Sigmoid colon (tissue), 7 donors: ENCODE measurements around the gene UBQLN1. TPM values are rescaled to one million over a fixed set of nuclear protein-coding genes. Genes with fewer than 3 reads are reported as not detected.

ENCODE experiments used
- DNase-seq: peaks from one replicate; pipeline ENCODE4 v3.0.0-alpha.2; 2019
- H3K27ac ChIP-seq, 4 donors: fragments of 200-600 bp; sonication (generic); one replicate each; pipeline ENCODE4 v1.5.1; 2016 to 2019; ENCODE audit warnings: mild to moderate bottlenecking in 1 of 4
- H3K27me3 ChIP-seq, 3 donors: fragments of 200-600 bp; sonication (generic); one replicate each; pipeline ENCODE4 v1.5.1; 2019; ENCODE audit warnings: mild to moderate bottlenecking in 1 of 3
- H3K36me3 ChIP-seq, 4 donors: fragments of 200-600 bp; sonication (generic); one replicate each; pipeline ENCODE4 v1.5.1; 2016 to 2019
- H3K4me1 ChIP-seq, 4 donors: fragments of 200-600 bp; sonication (generic); one replicate each; pipeline ENCODE4 v1.5.1; 2017 to 2019
- H3K4me3 ChIP-seq, 4 donors: fragments of 200-600 bp; sonication (generic); one replicate each; pipeline ENCODE4 v1.5.1; 2017 to 2019; ENCODE audit warnings: mild to moderate bottlenecking in 2 of 4, moderate library complexity in 1 of 4
- H3K9me3 ChIP-seq, 4 donors: fragments of 200-600 bp in 3 of 4; sonication (generic) in 3 of 4; one replicate each; pipeline versions ENCODE4 v1.5.1 to v1.6.1; 2013 to 2019
- CTCF ChIP-seq, 4 experiments: fragments of 450-650 bp in 3 of 4; fragments of 200-600 bp in 1 of 4; IDR thresholded peaks; one replicate each; pipeline ENCODE4 v1.5.1; 2016 to 2019; ENCODE audit warnings: antibody characterized with exemption in 4 of 4, mild to moderate bottlenecking in 3 of 4, moderate library complexity in 2 of 4
- EP300 ChIP-seq, 4 donors: sonication (generic); formaldehyde crosslinking; IDR thresholded peaks; one replicate each; pipeline ENCODE4 v1.6.1; 2017; ENCODE audit warnings: antibody characterized with exemption in 4 of 4
- POLR2A ChIP-seq, 2 donors: fragments of 450-650 bp; IDR thresholded peaks; one replicate each; pipeline ENCODE4 v1.6.1; 2016; ENCODE audit warnings: antibody characterized with exemption in 2 of 2, mild to moderate bottlenecking in 2 of 2, moderate library complexity in 2 of 2
- POLR2AphosphoS5 ChIP-seq, 4 donors: sonication (generic); formaldehyde crosslinking; IDR thresholded peaks; one replicate each; pipeline ENCODE4 v1.6.1; 2017; ENCODE audit warnings: antibody characterized with exemption in 4 of 4
- WGBS, 2 donors: extraction: QIAGEN DNeasy Blood & Tissue Kit; methylation state at CpG; one replicate each; pipeline ENCODE4 v1.1.7; 2013; 5-methylcytosine and 5-hydroxymethylcytosine counted together
- intact Hi-C: fragments of 100-400 bp; cut with DNase I; formaldehyde crosslinking; loops from one replicate; pipeline ENCODE4 v1.15.1; 2023
- polyA plus RNA-seq, 3 donors: library from polyadenylated mRNA; stranded (reverse); fragments of 200-250 nt; gene quantifications; one replicate each; pipeline ENCODE4 v1.2.3, GENCODE V29; 2013
- total RNA-seq, 4 donors: library from RNA; depleted of rRNA; stranded (reverse); fragments of >200 nt; gene quantifications; one replicate each; pipeline ENCODE4 v1.1.0, GENCODE V29; 2016
- donor health status: healthy with polysubstance abuse.
- donor health status: Bipolar disorder and iron deficiency.
- donor health status: healthy.

UBQLN1 gene
- total and polyA plus RNA-seq, 7 donors, result 33.0 to 113 (median 96.1) TPM

DNA sequence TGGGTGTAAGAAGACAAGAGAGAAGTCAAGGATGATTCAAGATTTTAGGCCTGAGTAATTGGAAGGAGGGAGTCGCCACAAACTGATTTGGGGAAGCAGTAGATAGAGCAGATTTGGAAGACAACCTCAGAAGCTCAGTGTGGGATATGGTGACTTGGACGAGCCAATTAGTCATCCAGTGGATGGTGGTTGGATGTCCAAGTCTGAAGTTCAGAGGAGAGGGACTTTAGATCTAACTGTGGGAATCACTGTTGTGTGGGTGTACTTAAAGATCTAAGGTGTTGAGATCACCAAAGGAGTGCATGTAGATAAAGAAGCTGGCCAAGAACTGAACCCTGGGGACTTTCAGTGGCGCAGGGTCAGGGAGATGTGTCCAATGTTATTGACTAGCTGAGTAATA lies 82.6 kb downstream of the UBQLN1 start:
- TF ChIP-seq EP300 (IDR thresholded peaks at IDR 0.05), result no peak
- no peak for TF ChIP-seq POLR2AphosphoS5 (IDR thresholded peaks at IDR 0.05)
- TF ChIP-seq CTCF (IDR thresholded peaks at IDR 0.05), result no peak
- no peak for TF ChIP-seq POLR2A (IDR thresholded peaks at IDR 0.05)
- no peaks in the 10 kb centered on the region for H3K9me3 ChIP-seq
- H3K4me3 ChIP-seq, result no peak overlapping the region
- H3K4me1 ChIP-seq, result peaks cover 0 to 17% (median 6%) of the 10 kb centered on the region in 4 donors
- intact Hi-C loops, result loop anchor here (2.0 kb wide), 1 partner anchor 22 kb away; no protein-coding TSS in a partner anchor
- H3K36me3 ChIP-seq, result peaks cover 0 to 17% (median 0%) of the 10 kb centered on the region in 4 donors
- H3K27ac ChIP-seq, result no peak overlapping the region
- no peak for DNase-seq
- no peaks in the 10 kb centered on the region for H3K27me3 ChIP-seq
- WGBS, 2 donors, result 89 to 90% methylated on average over 3 of the region's 3 CpGs

GRCh38 chr9:83623679-83624076 lies 84.1 kb downstream of the UBQLN1 start:
- no peak for DNase-seq
- WGBS, 2 donors, result 4 to 8% methylated on average over 5 of the region's 5 CpGs
- intact Hi-C loops, result loop anchor here (2.0 to 5.0 kb wide), 4 partner anchors 23 to 289 kb away; partner anchors contain the start of genes GKAP1 and UBQLN1
- peaks cover 0 to 10% (median 0%) of the 10 kb centered on the region in 4 donors for H3K36me3 ChIP-seq
- TF ChIP-seq EP300 (IDR thresholded peaks at IDR 0.05), result no peak
- TF ChIP-seq CTCF (IDR thresholded peaks at IDR 0.05), result no peak
- TF ChIP-seq POLR2AphosphoS5 (IDR thresholded peaks at IDR 0.05), result no peak
- no peak for TF ChIP-seq POLR2A (IDR thresholded peaks at IDR 0.05)
- H3K9me3 ChIP-seq, result no peaks in the 10 kb centered on the region
- peaks cover 0 to 17% (median 6%) of the 10 kb centered on the region in 4 donors for H3K4me1 ChIP-seq
- H3K4me3 ChIP-seq, result peak overlapping the region; percentile 69 to 86 (median 75)
- H3K27ac ChIP-seq, result peak overlapping the region; percentile 86 to 90 (median 88)
- H3K27me3 ChIP-seq, result no peaks in the 10 kb centered on the region

- intact Hi-C loops, result loop anchor here (2.0 to 5.0 kb wide), 3 partner anchors 84 to 289 kb away; partner anchors contain the start of genes GKAP1 and UBQLN1
Measured at GRCh38 chr9:83622939-83623678, 84.6 kb downstream of the UBQLN1 start, which contains the start of gene IDNK. Gene IDNK (plus strand): TSS chr9:83623143. CDS start chr9:83623172, 29 bp downstream.

DNA sequence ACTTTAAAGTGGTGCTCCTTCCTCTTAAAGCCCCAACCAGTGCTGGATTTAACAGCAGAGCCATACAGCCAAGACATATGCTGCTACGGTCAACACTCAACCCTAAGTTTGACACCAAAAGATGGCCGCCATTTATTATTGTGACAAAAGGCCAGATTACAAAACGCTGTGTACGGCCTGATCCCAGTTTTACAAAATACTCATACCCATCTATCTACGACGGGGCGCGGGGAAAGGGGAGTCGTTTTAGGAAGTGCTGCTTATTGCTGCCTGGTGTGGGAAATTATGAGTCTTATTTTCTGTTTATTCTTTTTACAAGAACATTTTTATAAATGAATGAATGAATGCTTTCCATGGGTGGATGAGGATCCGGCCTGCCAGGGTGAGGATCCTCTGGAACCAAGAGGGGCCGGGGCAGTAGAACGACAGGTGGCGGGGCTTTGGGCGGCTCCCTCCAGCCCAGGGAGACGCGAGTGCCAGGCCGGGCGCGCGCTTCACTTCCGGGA lies 85.3 kb downstream of the UBQLN1 start:
- Histone ChIP-seq H3K27me3 (no peaks in the 10 kb centered on the region), H3K36me3 (peaks cover 0 to 10% (median 0%) of the 10 kb centered on the region in 4 donors), H3K27ac (peak overlapping the region; percentile 86 to 90 (median 88)), H3K4me1 (peaks cover 0 to 17% (median 6%) of the 10 kb centered on the region in 4 donors), H3K4me3 (peak overlapping the region; percentile 69 to 86 (median 75)), H3K9me3 (no peaks in the 10 kb centered on the region)
- 15 to 16% methylated on average over 21 of the region's 21 CpGs for WGBS, 2 donors
- intact Hi-C loops, result loop anchor here (2.0 to 5.0 kb wide), 3 partner anchors 84 to 290 kb away; partner anchors contain the start of genes GKAP1 and UBQLN1
- DNase-seq, result no peak
- TF ChIP-seq EP300 (IDR thresholded peaks at IDR 0.05) (peak in 1 of 4 donors; percentile 11), POLR2A (IDR thresholded peaks at IDR 0.05) (no peak)

More at GRCh38 chr9:83622939-83623678, 84.6 kb downstream of the UBQLN1 start, which contains the start of gene IDNK:
- TF ChIP-seq POLR2AphosphoS5 (IDR thresholded peaks at IDR 0.05), result peak in 1 of 4 donors; percentile 16
- TF ChIP-seq POLR2A (IDR thresholded peaks at IDR 0.05), result no peak
- TF ChIP-seq EP300 (IDR thresholded peaks at IDR 0.05), result no peak
- no peak for TF ChIP-seq CTCF (IDR thresholded peaks at IDR 0.05)
- H3K4me1 ChIP-seq, result peaks cover 0 to 17% (median 6%) of the 10 kb centered on the region in 4 donors
- no peaks in the 10 kb centered on the region for H3K27me3 ChIP-seq
- peaks cover 0 to 10% (median 0%) of the 10 kb centered on the region in 4 donors for H3K36me3 ChIP-seq
- no peaks in the 10 kb centered on the region for H3K9me3 ChIP-seq
- 0% methylated on average over 79 of the region's 79 CpGs for WGBS, 2 donors
- peak within 1 kb of the TSS; percentile 86 to 90 (median 88) for H3K27ac ChIP-seq
- H3K4me3 ChIP-seq, result peak within 1 kb of the TSS; percentile 69 to 86 (median 75)
- peak; percentile 78 for DNase-seq
